Esophagus muscularis mucosa (tissue), 4 donors: ENCODE data around the gene ACAA2. TPM values are rescaled to one million over a fixed set of nuclear protein-coding genes. Genes with fewer than 3 reads are reported as not detected.

Experiments used
- DNase-seq: peaks from one replicate; pipeline ENCODE4 v3.0.0-alpha.2; 2017; ENCODE audit errors: extremely low spot score
- H3K27ac ChIP-seq, 4 donors: fragments of 200-600 bp; sonication (generic); replicated peaks in 1 of 4; 1 replicate in 3 of 4; 2 replicates in 1 of 4; pipeline ENCODE4 v1.5.1; 2016 to 2019; ENCODE audit warnings: mild to moderate bottlenecking in 1 of 4
- H3K27me3 ChIP-seq, 4 donors: fragments of 200-600 bp; sonication (generic); one replicate each; pipeline versions ENCODE4 v1.5.1 to v1.6.0; 2016 to 2019
- H3K36me3 ChIP-seq, 4 donors: fragments of 200-600 bp; sonication (generic); one replicate each; pipeline ENCODE4 v1.5.1; 2016 to 2019
- H3K4me1 ChIP-seq, 4 donors: fragments of 200-600 bp; sonication (generic); one replicate each; pipeline ENCODE4 v1.5.1; 2016 to 2019
- H3K4me3 ChIP-seq, 4 donors: fragments of 200-600 bp; sonication (generic); 1 replicate in 2 of 4; 2 replicates in 2 of 4; pipeline ENCODE4 v1.5.1; 2016 to 2019; ENCODE audit warnings: mild to moderate bottlenecking in 4 of 4, moderate library complexity in 1 of 4
- H3K9me3 ChIP-seq, 4 donors: fragments of 200-600 bp; sonication (generic); 1 replicate in 3 of 4; 2 replicates in 1 of 4; pipeline ENCODE4 v1.5.1; 2016 to 2019
- CTCF ChIP-seq, 3 experiments: fragments of 200-600 bp in 2 of 3; fragments of 450-650 bp in 1 of 3; sonication (generic) in 2 of 3; IDR thresholded peaks; one replicate each; pipeline ENCODE4 v1.5.1; 2017 to 2019; ENCODE audit warnings: antibody characterized with exemption in 3 of 3, mild to moderate bottlenecking in 2 of 3, moderate library complexity in 1 of 3
- EP300 ChIP-seq: sonication (generic); formaldehyde crosslinking; IDR thresholded peaks from one replicate; pipeline ENCODE4 v1.6.1; 2017; ENCODE audit warnings: antibody characterized with exemption
- POLR2A ChIP-seq: fragments of 450-650 bp; IDR thresholded peaks from one replicate; pipeline ENCODE4 v1.6.1; 2017; ENCODE audit warnings: antibody characterized with exemption, moderate library complexity, mild to moderate bottlenecking, low read depth
- POLR2AphosphoS5 ChIP-seq, 2 donors: sonication (generic); formaldehyde crosslinking; IDR thresholded peaks; one replicate each; pipeline ENCODE4 v1.6.1; 2017; ENCODE audit warnings: antibody characterized with exemption in 2 of 2
- WGBS: methylation state at CpG from one replicate; pipeline ENCODE4 v1.1.5; 2018; 5-methylcytosine and 5-hydroxymethylcytosine counted together
- intact Hi-C: fragments of 100-400 bp; cut with DNase I; formaldehyde crosslinking; loops from one replicate; pipeline ENCODE4 v1.15.1; 2023
- total RNA-seq, 4 donors: library from RNA; depleted of rRNA; stranded (reverse); fragments of >200 nt; gene quantifications; one replicate each; pipeline versions ENCODE4 v1.1.0 to v1.2.1, GENCODE V29; 2016

Gene ACAA2
- total RNA-seq, 4 donors from 2014 or later, result 46.9 to 101 (median 73.9) TPM

- Histone ChIP-seq H3K9me3 (no peaks in the 10 kb centered on the region), H3K4me1 (peaks cover 0 to 2% (median 0%) of the 10 kb centered on the region in 4 donors), H3K27ac (no peak overlapping the region), H3K4me3 (no peak overlapping the region), H3K36me3 (no peaks in the 10 kb centered on the region), H3K27me3 (peaks cover 0 to 6% (median 0%) of the 10 kb centered on the region in 4 donors)
- TF ChIP-seq POLR2AphosphoS5 (IDR thresholded peaks at IDR 0.05), result no peak
- no peak for TF ChIP-seq EP300
- no peak for TF ChIP-seq CTCF (IDR thresholded peaks at IDR 0.05)
- TF ChIP-seq POLR2A, result no peak
- DNase-seq, result no peak
- intact Hi-C loops, result loop anchor here (5.0 kb wide), 1 partner anchor 302 kb away; no protein-coding TSS in a partner anchor
- WGBS, result 74% methylated on average over 5 of the region's 6 CpGs
Measured at GRCh38 chr18:49859021-49859359, 45.7 kb upstream of the ACAA2 start.

- no peak overlapping the region for H3K27ac ChIP-seq
- 62% methylated on average over 8 of the region's 11 CpGs for WGBS
- intact Hi-C loops, result loop anchor here (1.0 to 5.0 kb wide), 2 partner anchors 301 to 348 kb away; no protein-coding TSS in a partner anchor
Measured at GRCh38 chr18:49858309-49859020, 45.1 kb upstream of the ACAA2 start.

GRCh38 chr18:49857708-49858107 lies 44.4 kb upstream of the ACAA2 start:
- intact Hi-C loops, result loop anchor here (1.0 to 5.0 kb wide), 2 partner anchors 300 to 347 kb away; no protein-coding TSS in a partner anchor
- Histone ChIP-seq H3K36me3 (no peaks in the 10 kb centered on the region), H3K4me1 (peaks cover 0 to 2% (median 0%) of the 10 kb centered on the region in 4 donors), H3K27me3 (no peaks in the 10 kb centered on the region), H3K4me3 (no peak overlapping the region), H3K27ac (no peak overlapping the region), H3K9me3 (no peaks in the 10 kb centered on the region)
- WGBS, result 92% methylated on average over 3 of the region's 3 CpGs
- DNase-seq, result no peak
- no peak for TF ChIP-seq POLR2AphosphoS5 (IDR thresholded peaks at IDR 0.05)
- no peak for TF ChIP-seq CTCF (IDR thresholded peaks at IDR 0.05)
- no peak for TF ChIP-seq EP300
- no peak for TF ChIP-seq POLR2A

More at GRCh38 chr18:49858309-49859020, 45.1 kb upstream of the ACAA2 start:
- Histone ChIP-seq H3K4me3 (no peak overlapping the region), H3K27me3 (peaks cover 0 to under 1% (median 0%) of the 10 kb centered on the region in 4 donors), H3K4me1 (peaks cover 0 to 2% (median 0%) of the 10 kb centered on the region in 4 donors), H3K36me3 (no peaks in the 10 kb centered on the region), H3K9me3 (no peaks in the 10 kb centered on the region)
- peak; percentile 80 to 85 (median 84) for TF ChIP-seq CTCF (IDR thresholded peaks at IDR 0.05)
- no peak for TF ChIP-seq EP300
- DNase-seq, result no peak

- DNase-seq, result no peak
- 88% methylated on average over 6 of the region's 6 CpGs for WGBS
- Histone ChIP-seq H3K4me1 (peaks cover 0 to 2% (median 0%) of the 10 kb centered on the region in 4 donors), H3K36me3 (no peaks in the 10 kb centered on the region), H3K4me3 (no peak overlapping the region), H3K27ac (no peak overlapping the region), H3K27me3 (peaks cover 0 to 9% (median 0%) of the 10 kb centered on the region in 4 donors), H3K9me3 (no peaks in the 10 kb centered on the region)
- no peak for TF ChIP-seq CTCF (IDR thresholded peaks at IDR 0.05)
- no peak for TF ChIP-seq POLR2A
- TF ChIP-seq POLR2AphosphoS5 (IDR thresholded peaks at IDR 0.05), result no peak
- no peak for TF ChIP-seq EP300
- intact Hi-C loops, result loop anchor here (5.0 kb wide), 1 partner anchor 299 kb away; no protein-coding TSS in a partner anchor
Measured at GRCh38 chr18:49856496-49856895, 43.2 kb upstream of the ACAA2 start.
